ENCODE measurements around the gene KRTAP5-10. TPM values are rescaled to one million over a fixed set of nuclear protein-coding genes. Genes with fewer than 3 reads are reported as not detected.
"Not testable (repeated sequence)": the region's sequence is repeated elsewhere in the genome, so short reads cannot be mapped to it uniquely, and the experiment has no call there.

Gene KRTAP5-10
- total RNA-seq, 2 experiments from 2014 or later: not detected

DNA sequence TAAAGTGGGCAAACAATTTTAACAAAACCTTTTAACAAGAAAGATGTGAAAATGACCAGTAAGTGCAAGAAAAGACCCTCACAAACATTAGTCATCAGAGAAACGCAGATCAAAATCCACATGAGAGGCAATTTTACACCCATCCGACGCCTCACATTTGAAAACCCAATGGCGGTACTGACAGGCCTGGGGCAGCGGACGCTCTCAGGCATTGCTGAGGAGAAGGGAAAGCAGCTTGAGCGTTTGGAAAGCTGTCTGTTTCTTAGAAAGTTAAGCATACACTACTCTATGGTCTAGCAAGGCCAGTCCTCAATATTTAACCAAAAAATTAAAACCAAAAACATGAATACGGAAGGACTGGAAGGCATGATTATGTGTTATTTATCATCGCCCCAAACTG is 29.5 kb upstream of the KRTAP5-10 start:
- Mint-ChIP-seq H3K36me3 (ENCODE audit: low read depth) (no peaks in the 10 kb centered on the region), H3K27ac (no peak overlapping the region), H3K4me1 (ENCODE audit: low read depth) (no peaks in the 10 kb centered on the region), H3K4me3 (no peak overlapping the region), H3K9me3 (ENCODE audit: insufficient read depth) (no peaks in the 10 kb centered on the region), H3K27me3 (ENCODE audit: low read depth) (peaks cover 2% of the 10 kb centered on the region)
- ChIA-PET CTCF (no interaction called here), POLR2A (no interaction called here)
- DNase-seq (no peak), ATAC-seq (no peak)

DNA sequence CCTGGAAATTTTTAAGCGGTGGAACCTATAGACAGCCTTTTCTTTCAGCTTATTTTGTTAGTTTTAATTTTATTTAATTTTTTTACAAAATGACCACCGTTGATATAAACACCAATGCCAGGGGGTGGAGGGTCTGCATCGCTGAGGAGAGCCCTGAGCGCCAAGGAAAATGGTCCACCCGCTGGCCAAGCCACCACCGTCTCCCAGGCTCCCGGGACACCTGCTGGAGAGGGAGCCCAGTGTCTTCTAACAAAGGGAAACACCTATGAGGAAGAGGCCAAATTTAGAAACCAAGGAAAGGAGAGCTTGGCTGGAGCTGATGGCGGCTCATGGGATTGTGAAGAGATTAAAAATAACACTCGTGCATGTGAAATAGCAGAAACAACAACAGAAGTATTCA is 27.8 kb upstream of the KRTAP5-10 start:
- ATAC-seq (no peak), DNase-seq (no peak)
- no peaks in the 10 kb centered on the region for H3K27me3 Mint-ChIP-seq (ENCODE audit: low read depth)
- H3K4me3 Mint-ChIP-seq: no peak overlapping the region
- ChIA-PET CTCF (no interaction called here), POLR2A (no interaction called here)
- no peaks in the 10 kb centered on the region for H3K4me1 Mint-ChIP-seq (ENCODE audit: low read depth)
- no peaks in the 10 kb centered on the region for H3K36me3 Mint-ChIP-seq (ENCODE audit: low read depth)
- no peak overlapping the region for H3K27ac Mint-ChIP-seq
- no peaks in the 10 kb centered on the region for H3K9me3 Mint-ChIP-seq (ENCODE audit: insufficient read depth)

DNA sequence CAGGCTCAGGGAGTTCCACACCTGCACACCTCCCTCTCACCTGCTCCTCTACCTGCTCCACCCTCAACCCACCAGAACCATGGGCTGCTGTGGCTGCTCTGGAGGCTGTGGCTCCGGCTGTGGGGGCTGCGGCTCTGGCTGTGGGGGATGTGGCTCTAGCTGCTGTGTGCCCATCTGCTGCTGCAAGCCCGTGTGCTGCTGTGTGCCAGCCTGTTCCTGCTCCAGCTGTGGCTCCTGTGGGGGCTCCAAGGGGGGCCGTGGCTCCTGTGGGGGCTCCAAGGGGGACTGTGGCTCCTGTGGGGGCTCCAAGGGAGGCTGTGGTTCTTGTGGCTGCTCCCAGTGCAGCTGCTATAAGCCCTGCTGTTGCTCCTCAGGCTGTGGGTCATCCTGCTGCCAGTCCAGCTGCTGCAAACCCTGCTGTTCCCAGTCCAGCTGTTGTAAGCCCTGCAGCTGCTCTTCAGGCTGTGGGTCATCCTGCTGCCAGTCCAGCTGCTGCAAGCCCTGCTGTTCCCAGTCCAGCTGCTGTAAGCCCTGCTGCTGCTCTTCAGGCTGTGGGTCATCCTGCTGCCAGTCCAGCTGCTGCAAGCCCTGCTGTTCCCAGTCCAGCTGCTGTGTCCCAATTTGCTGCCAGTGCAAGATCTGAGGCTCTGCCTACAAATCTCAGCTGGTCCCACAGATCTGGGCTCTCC is 27.2 kb upstream of the KRTAP5-10 start, which contains the start of gene KRTAP5-8:
Gene KRTAP5-8, plus strand, starts transcription at position 49 of the 689 bp plus-strand sequence. Its CDS starts 31 bp downstream, at position 80.
- DNase-seq, CTCF ChIA-PET, H3K4me3 Mint-ChIP-seq: not testable (repeated sequence)

DNA sequence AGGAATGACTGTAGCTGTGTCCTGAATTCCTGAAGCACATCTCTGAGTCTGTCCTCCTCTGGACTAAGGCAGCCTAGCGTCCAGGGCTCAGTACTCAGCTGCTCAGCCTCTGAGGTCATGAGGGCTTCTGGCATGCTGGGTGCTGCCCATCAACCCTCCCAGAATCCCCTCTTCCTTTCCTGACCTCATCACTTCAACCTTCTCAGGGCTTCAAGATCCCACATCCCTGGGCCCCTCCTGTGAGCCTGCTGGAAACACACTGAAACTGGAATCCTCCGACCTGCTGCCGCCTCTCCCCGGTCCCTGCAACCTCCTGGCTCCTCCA is 26.7 kb upstream of the KRTAP5-10 start:
- ChIA-PET POLR2A (no interaction called here), CTCF (no interaction called here)
- DNase-seq: no peak
- H3K4me1 Mint-ChIP-seq (ENCODE audit: low read depth): peaks cover 7% of the 10 kb centered on the region
- H3K4me3 Mint-ChIP-seq: no peak overlapping the region
- no peaks in the 10 kb centered on the region for H3K27me3 Mint-ChIP-seq (ENCODE audit: low read depth)
- no peaks in the 10 kb centered on the region for H3K9me3 Mint-ChIP-seq (ENCODE audit: insufficient read depth)
- no peak overlapping the region for H3K27ac Mint-ChIP-seq
- no peak for ATAC-seq
- H3K36me3 Mint-ChIP-seq (ENCODE audit: low read depth): no peaks in the 10 kb centered on the region

More for the DNA sequence above, 27.2 kb upstream of the KRTAP5-10 start, which contains the start of gene KRTAP5-8:
- H3K4me1 Mint-ChIP-seq (ENCODE audit: low read depth); H3K9me3 Mint-ChIP-seq (ENCODE audit: insufficient read depth); H3K27me3 Mint-ChIP-seq (ENCODE audit: low read depth); POLR2A ChIA-PET; ATAC-seq; H3K27ac Mint-ChIP-seq; H3K36me3 Mint-ChIP-seq (ENCODE audit: low read depth): not testable (repeated sequence)

GRCh38 chr11:71539017-71539416 is 26.3 kb upstream of the KRTAP5-10 start:
- Mint-ChIP-seq H3K36me3 (ENCODE audit: low read depth) (no peaks in the 10 kb centered on the region), H3K27me3 (ENCODE audit: low read depth) (no peaks in the 10 kb centered on the region), H3K9me3 (ENCODE audit: insufficient read depth) (no peaks in the 10 kb centered on the region), H3K4me3 (no peak overlapping the region), H3K4me1 (ENCODE audit: low read depth) (peaks cover 11% of the 10 kb centered on the region), H3K27ac (no peak overlapping the region)
- ATAC-seq (no peak), DNase-seq (no peak)
- CTCF ChIA-PET: no interaction called here
- POLR2A ChIA-PET: no interaction called here

- H3K9me3 Mint-ChIP-seq (ENCODE audit: insufficient read depth); CTCF ChIA-PET; ATAC-seq; H3K4me3 Mint-ChIP-seq; H3K27me3 Mint-ChIP-seq (ENCODE audit: low read depth); H3K27ac Mint-ChIP-seq; POLR2A ChIA-PET; H3K36me3 Mint-ChIP-seq (ENCODE audit: low read depth); DNase-seq: not testable (repeated sequence)
- H3K4me1 Mint-ChIP-seq (ENCODE audit: low read depth): peaks cover 11% of the 10 kb centered on the region
Observed at GRCh38 chr11:71539971-71540370, 25.4 kb upstream of the KRTAP5-10 start.

- not testable (repeated sequence) for H3K27me3 Mint-ChIP-seq (ENCODE audit: low read depth); DNase-seq
Observed at GRCh38 chr11:71540521-71541304, 24.6 kb upstream of the KRTAP5-10 start.

DNA sequence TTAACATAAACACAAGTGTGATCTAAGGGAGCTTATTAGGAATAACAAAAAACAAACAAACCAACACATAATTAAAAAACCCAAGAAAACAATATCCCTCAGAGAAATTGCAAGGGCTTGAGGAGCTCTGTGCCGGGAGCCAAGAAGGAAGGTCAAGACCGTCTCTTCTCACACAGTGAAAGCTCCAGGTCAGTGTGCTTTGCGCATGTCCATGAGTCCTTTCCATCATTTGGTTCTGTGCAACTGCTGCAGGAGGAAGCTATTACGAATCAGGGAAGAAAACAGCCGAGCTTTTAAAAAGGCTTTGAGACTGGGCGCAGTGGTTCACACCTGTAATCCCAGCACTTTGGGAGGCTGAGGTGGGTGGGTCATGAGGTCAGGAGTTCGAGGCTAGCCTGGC is 23.0 kb upstream of the KRTAP5-10 start:
- no peak for ATAC-seq
- ChIA-PET POLR2A (no interaction called here), CTCF (no interaction called here)

More at GRCh38 chr11:71540521-71541304, 24.6 kb upstream of the KRTAP5-10 start:
- H3K4me3 Mint-ChIP-seq; H3K9me3 Mint-ChIP-seq (ENCODE audit: insufficient read depth); H3K36me3 Mint-ChIP-seq (ENCODE audit: low read depth); H3K27ac Mint-ChIP-seq; ATAC-seq; POLR2A ChIA-PET; CTCF ChIA-PET: not testable (repeated sequence)
- H3K4me1 Mint-ChIP-seq (ENCODE audit: low read depth): peaks cover 11% of the 10 kb centered on the region

GRCh38 chr11:71542879-71543777 is 22.2 kb upstream of the KRTAP5-10 start:
- H3K4me3 Mint-ChIP-seq: no peak overlapping the region
- CTCF ChIA-PET: no interaction called here
- H3K9me3 Mint-ChIP-seq (ENCODE audit: insufficient read depth): no peaks in the 10 kb centered on the region
- H3K27ac Mint-ChIP-seq: no peak overlapping the region
- POLR2A ChIA-PET: no interaction called here
- H3K4me1 Mint-ChIP-seq (ENCODE audit: low read depth): peaks cover 11% of the 10 kb centered on the region
- DNase-seq: no peak
- H3K27me3 Mint-ChIP-seq (ENCODE audit: low read depth): no peaks in the 10 kb centered on the region
- H3K36me3 Mint-ChIP-seq (ENCODE audit: low read depth): no peaks in the 10 kb centered on the region
- ATAC-seq: no peak

More for the DNA sequence above, 23.0 kb upstream of the KRTAP5-10 start:
- H3K9me3 Mint-ChIP-seq (ENCODE audit: insufficient read depth): no peaks in the 10 kb centered on the region
- H3K27me3 Mint-ChIP-seq (ENCODE audit: low read depth): no peaks in the 10 kb centered on the region
- H3K4me1 Mint-ChIP-seq (ENCODE audit: low read depth): peaks cover 11% of the 10 kb centered on the region
- H3K4me3 Mint-ChIP-seq: no peak overlapping the region
- DNase-seq: no peak
- no peaks in the 10 kb centered on the region for H3K36me3 Mint-ChIP-seq (ENCODE audit: low read depth)
- no peak overlapping the region for H3K27ac Mint-ChIP-seq

DNA sequence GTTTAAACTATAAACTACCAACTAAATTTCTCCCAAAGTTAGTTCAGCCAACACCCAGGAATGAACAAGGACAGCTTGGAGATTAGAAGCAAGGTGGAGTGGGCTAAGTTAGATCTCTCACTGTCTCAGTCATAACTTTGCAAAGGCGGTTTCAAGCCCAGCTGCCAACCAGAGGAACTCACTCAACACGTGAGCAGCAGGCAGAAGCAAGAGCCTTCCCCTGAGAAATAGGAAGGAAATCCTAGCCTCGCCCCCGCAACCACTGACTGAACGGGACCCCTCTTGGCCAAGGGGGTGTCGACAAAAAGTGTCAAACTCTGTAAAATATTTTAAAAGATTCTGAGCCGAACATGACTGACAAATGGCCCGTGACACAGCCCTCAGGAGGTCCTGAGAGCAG is 21.5 kb upstream of the KRTAP5-10 start:
- Mint-ChIP-seq H3K4me1 (ENCODE audit: low read depth) (peaks cover 11% of the 10 kb centered on the region), H3K27ac (no peak overlapping the region), H3K36me3 (ENCODE audit: low read depth) (no peaks in the 10 kb centered on the region), H3K9me3 (ENCODE audit: insufficient read depth) (no peaks in the 10 kb centered on the region), H3K4me3 (no peak overlapping the region), H3K27me3 (ENCODE audit: low read depth) (no peaks in the 10 kb centered on the region)
- DNase-seq (no peak), ATAC-seq (no peak)
- CTCF ChIA-PET: no interaction called here
- POLR2A ChIA-PET: no interaction called here

GRCh38 chr11:71544525-71545214 is 20.7 kb upstream of the KRTAP5-10 start:
- no peak for ATAC-seq
- no peak overlapping the region for H3K4me3 Mint-ChIP-seq
- POLR2A ChIA-PET: no interaction called here
- CTCF ChIA-PET: no interaction called here
- H3K36me3 Mint-ChIP-seq (ENCODE audit: low read depth): no peaks in the 10 kb centered on the region
- peaks cover 11% of the 10 kb centered on the region for H3K4me1 Mint-ChIP-seq (ENCODE audit: low read depth)
- H3K9me3 Mint-ChIP-seq (ENCODE audit: insufficient read depth): no peaks in the 10 kb centered on the region
- H3K27ac Mint-ChIP-seq: no peak overlapping the region
- peaks cover 5% of the 10 kb centered on the region for H3K27me3 Mint-ChIP-seq (ENCODE audit: low read depth)
- DNase-seq: no peak
